ENCODE results near the gene PAQR4.

PAQR4 gene

DNA sequence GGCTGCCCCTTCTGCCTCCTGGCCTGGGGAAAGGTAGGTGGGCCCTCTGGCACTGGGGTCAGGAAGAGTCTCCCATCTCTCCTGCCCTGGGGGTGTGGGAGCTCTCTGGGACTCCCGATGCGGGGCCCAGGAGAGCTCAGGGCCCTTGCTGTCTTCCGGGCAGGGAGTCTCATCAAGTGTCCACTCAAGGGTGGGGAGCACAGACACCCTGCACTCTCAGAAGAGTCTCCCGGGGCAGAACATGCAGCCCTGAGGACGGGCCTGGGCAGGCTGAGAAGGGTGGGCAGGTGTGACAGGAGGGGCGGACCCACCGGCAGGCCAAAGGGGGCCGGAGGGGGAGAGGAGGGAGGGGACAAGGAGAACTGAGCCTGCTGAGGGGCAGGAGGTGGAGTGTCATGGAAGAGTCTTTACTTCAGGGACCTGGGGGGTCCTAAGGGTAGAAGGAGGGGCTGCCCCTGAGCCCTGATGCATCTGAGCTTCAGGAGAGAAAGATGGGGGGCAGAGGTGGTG, 19.5 kb downstream of the PAQR4 start:
- Histone ChIP-seq H3K4me1 (0 out of 2 replicates have a peak, but pooled peaks cover 6% of the 10 kb centered on the region), H3K36me3 (no peaks in the 10 kb centered on the region), H3K4me3 (ENCODE audit: low read depth, low read length) (no peak overlapping the region), H3K27me3 (no peaks in the 10 kb centered on the region), H3K9me3 (no peaks in the 10 kb centered on the region)
- TF ChIP-seq, protein P1, sequence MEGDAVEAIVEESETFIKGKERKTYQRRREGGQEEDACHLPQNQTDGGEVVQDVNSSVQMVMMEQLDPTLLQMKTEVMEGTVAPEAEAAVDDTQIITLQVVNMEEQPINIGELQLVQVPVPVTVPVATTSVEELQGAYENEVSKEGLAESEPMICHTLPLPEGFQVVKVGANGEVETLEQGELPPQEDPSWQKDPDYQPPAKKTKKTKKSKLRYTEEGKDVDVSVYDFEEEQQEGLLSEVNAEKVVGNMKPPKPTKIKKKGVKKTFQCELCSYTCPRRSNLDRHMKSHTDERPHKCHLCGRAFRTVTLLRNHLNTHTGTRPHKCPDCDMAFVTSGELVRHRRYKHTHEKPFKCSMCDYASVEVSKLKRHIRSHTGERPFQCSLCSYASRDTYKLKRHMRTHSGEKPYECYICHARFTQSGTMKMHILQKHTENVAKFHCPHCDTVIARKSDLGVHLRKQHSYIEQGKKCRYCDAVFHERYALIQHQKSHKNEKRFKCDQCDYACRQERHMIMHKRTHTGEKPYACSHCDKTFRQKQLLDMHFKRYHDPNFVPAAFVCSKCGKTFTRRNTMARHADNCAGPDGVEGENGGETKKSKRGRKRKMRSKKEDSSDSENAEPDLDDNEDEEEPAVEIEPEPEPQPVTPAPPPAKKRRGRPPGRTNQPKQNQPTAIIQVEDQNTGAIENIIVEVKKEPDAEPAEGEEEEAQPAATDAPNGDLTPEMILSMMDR (IDR thresholded peaks at IDR 0.05; ENCODE audit: low read depth, low read length) = no peak
- no peak for DNase-seq

- Histone ChIP-seq H3K4me1 (0 out of 2 replicates have a peak, but pooled peaks cover 6% of the 10 kb centered on the region), H3K4me3 (ENCODE audit: low read depth, low read length) (no peak overlapping the region), H3K27me3 (no peaks in the 10 kb centered on the region), H3K9me3 (no peaks in the 10 kb centered on the region), H3K36me3 (no peaks in the 10 kb centered on the region)
- no peak for DNase-seq
- TF ChIP-seq, protein P1 (IDR thresholded peaks at IDR 0.05; ENCODE audit: low read depth, low read length) = no peak
These were observed 21.7 kb downstream of the PAQR4 start for GRCh38 chr16:2990891-2991290.

DNA sequence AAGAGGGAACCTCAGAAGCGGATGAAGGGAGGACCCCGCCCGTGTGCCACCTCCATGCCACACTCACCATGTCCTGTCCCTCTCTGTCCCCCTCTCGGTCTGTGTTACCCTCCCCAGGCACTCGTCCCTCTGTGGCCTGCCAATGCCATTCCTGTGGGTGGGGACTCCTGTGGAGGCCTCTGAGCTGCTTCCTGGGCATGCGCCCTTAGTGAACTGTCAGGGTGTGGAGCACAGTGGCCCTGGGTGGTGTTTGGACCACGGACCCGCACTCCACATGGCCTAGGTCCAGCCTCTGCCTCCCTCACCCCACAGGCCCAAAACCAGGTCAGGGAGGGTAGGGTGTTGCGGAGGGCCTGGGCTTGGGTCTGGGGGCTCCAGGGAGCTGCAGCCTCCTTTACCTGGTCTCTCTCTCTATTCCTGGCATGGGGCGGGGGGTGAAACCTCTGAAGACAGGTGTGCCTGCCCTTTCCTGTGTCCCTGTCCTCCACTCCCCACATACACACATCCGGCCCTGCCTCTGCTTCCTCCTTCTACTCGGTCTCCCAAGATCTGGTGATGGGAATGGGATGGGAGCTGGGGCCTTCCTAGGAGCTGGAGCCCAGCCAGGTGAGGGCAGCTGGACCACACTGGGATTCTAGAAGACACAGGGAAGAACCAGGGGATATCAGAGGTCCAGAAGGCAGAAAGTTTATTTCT, 22.6 kb downstream of the PAQR4 start:
- Histone ChIP-seq H3K36me3 (no peaks in the 10 kb centered on the region), H3K4me1 (0 out of 2 replicates have a peak, but pooled peaks cover 6% of the 10 kb centered on the region), H3K27me3 (no peaks in the 10 kb centered on the region), H3K4me3 (ENCODE audit: low read depth, low read length) (no peak overlapping the region), H3K9me3 (no peaks in the 10 kb centered on the region)
- TF ChIP-seq, protein P1 (IDR thresholded peaks at IDR 0.05; ENCODE audit: low read depth, low read length) = no peak
- DNase-seq = no peak

- Histone ChIP-seq H3K36me3 (no peaks in the 10 kb centered on the region), H3K9me3 (no peaks in the 10 kb centered on the region), H3K4me1 (0 out of 2 replicates have a peak, but pooled peaks cover 5% of the 10 kb centered on the region), H3K4me3 (ENCODE audit: low read depth, low read length) (no peak overlapping the region), H3K27me3 (no peaks in the 10 kb centered on the region)
- TF ChIP-seq, protein P1 (IDR thresholded peaks at IDR 0.05; ENCODE audit: low read depth, low read length) = no peak
- no peak for DNase-seq
These were observed 23.4 kb downstream of the PAQR4 start for GRCh38 chr16:2992383-2993081.

DNA sequence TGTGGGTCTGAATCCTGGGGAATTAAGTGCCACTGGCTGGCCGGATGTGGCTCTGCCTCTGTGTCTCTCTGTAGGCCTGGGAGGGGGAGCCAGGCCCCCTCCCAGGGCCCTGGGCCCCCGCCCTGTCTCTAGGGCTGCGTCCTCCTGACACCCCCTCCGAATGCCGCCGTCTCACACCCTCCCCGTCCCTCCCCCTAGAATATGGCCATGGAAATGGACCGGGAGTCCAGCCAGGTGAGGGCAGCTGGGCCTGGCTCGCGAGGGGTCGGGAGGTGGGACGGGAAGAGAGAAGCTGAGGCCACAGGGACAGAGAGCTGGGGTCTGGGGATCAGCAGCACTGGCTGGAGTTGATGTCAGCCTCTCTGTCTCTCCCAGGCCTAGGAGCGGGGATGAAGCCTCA, 27.1 kb downstream of the PAQR4 start:
- no peaks in the 10 kb centered on the region for H3K27me3 ChIP-seq

More for the DNA sequence above, 27.1 kb downstream of the PAQR4 start:
- no peak for DNase-seq
- H3K9me3 ChIP-seq = no peaks in the 10 kb centered on the region
- no peaks in the 10 kb centered on the region for H3K36me3 ChIP-seq
- H3K4me1 ChIP-seq = no peaks in the 10 kb centered on the region
- TF ChIP-seq, protein P1 (IDR thresholded peaks at IDR 0.05; ENCODE audit: low read depth, low read length) = no peak
- no peak overlapping the region for H3K4me3 ChIP-seq (ENCODE audit: low read depth, low read length)

All from BE2C (cell line).